PC-3 (cell line): ENCODE results near the gene PGAP2.

ENCODE experiments used
- CTCF ChIP-seq: fragments of 300-600 bp; sonication (generic); conservative IDR thresholded peaks from 2 replicates; pipeline ENCODE4 v1.5.1; 2017; ENCODE audit warnings: antibody characterized with exemption, low read depth, mild to moderate bottlenecking, low read length
- EZH2 ChIP-seq: fragments of 300-600 bp; sonication (generic); IDR thresholded peaks from one replicate; pipeline ENCODE4 v1.6.1; 2017; ENCODE audit warnings: antibody characterized with exemption, mild to moderate bottlenecking, low read length; ENCODE audit not compliant: unreplicated experiment
- EZH2phosphoT487 ChIP-seq: fragments of 300-600 bp; sonication (generic); IDR thresholded peaks from 2 replicates; pipeline ENCODE4 v1.6.1; 2018; ENCODE audit warnings: mild to moderate bottlenecking, antibody characterized with exemption, low read length, borderline replicate concordance

GRCh38 chr11:3796346-3796745 is 12.0 kb upstream of the PGAP2 start:
- TF ChIP-seq CTCF (no peak), EZH2 (no peak), EZH2phosphoT487 (no peak)
